ENCODE measurements around the gene OR2T6.
"Not testable (repeated sequence)": the region's sequence is repeated elsewhere in the genome, so short reads cannot be mapped to it uniquely, and the experiment has no call there.

OR2T6 gene

DNA sequence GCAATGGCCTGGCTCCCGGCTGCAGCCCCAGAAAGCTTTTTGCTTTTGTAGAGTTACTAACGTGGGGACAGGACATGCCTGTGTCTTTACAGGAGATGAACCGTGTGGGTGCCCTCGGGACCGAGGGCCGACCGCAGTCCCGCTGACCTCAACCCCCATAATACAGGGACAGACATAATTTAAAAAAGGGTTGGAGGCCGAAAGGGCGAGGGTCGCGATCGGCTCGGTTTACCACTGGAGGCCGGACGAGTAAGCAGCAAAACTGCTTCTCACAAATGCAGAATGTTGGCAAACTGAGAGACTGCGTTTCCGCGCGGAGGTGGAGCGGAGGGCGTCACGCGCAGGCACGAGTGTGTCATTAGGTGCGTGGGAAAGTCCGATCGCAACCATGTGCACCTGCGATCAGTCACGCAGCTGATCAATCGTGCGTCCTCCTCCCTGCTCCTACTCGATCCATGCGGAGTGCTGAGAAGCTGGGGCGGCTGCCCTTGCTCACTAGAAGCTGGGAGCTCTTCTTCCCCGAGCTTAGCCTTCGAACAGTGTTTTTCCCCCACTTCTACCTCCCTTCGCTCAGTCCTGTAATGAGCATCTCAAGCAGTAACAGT, 58.4 kb downstream of the OR2T6 start:
- H3K27ac ChIP-seq (ENCODE audit: low read length); H3K9me2 ChIP-seq (replicated peaks; ENCODE audit: insufficient read depth, low read length); H3K4me3 ChIP-seq (ENCODE audit: low read length); H3K9ac ChIP-seq (ENCODE audit: low read length); H4K20me1 ChIP-seq (ENCODE audit: insufficient read depth, low read length); H3F3A ChIP-seq (ENCODE audit: insufficient read depth, low read length); H3K9me3 ChIP-seq (replicated peaks; ENCODE audit: insufficient read depth, low read length); H3K36me3 ChIP-seq (replicated peaks; ENCODE audit: insufficient read depth, low read length); H3K27me3 ChIP-seq (replicated peaks; ENCODE audit: insufficient read depth, low read length); H3K4me2 ChIP-seq (ENCODE audit: low read depth, low read length); H3K79me2 ChIP-seq (ENCODE audit: low read length); H3K4me1 ChIP-seq (ENCODE audit: low read length); DNase-seq; H2AFZ ChIP-seq (ENCODE audit: low read length): not testable (repeated sequence)

DNA sequence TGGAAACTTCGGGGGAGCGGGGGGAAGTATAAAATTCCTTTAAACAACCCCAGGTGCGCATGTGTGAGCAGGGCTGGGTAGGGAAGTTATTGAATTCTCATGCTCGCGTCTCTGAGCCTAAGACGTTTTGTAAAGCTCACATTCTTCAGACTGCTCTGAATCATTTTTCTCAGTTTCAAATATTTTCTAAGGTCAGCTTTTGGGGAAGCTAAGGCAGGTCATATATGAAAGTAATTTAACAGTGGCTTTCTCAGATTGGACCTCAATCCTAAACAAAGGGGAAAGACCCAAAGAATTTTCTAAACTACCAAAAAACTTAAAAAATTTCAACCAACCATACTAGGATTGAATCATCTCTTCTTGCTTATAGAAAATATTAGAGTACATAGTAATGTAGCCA, 59.4 kb downstream of the OR2T6 start:
- not testable (repeated sequence) for H3K4me3 ChIP-seq (ENCODE audit: low read length); DNase-seq; H3K27me3 ChIP-seq (replicated peaks; ENCODE audit: insufficient read depth, low read length); H3K4me1 ChIP-seq (ENCODE audit: low read length); H2AFZ ChIP-seq (ENCODE audit: low read length); H3K9me2 ChIP-seq (replicated peaks; ENCODE audit: insufficient read depth, low read length); H3K27ac ChIP-seq (ENCODE audit: low read length); H3K4me2 ChIP-seq (ENCODE audit: low read depth, low read length); H3K9ac ChIP-seq (ENCODE audit: low read length); H4K20me1 ChIP-seq (ENCODE audit: insufficient read depth, low read length); H3K36me3 ChIP-seq (replicated peaks; ENCODE audit: insufficient read depth, low read length); H3K9me3 ChIP-seq (replicated peaks; ENCODE audit: insufficient read depth, low read length); H3F3A ChIP-seq (ENCODE audit: insufficient read depth, low read length); H3K79me2 ChIP-seq (ENCODE audit: low read length)

DNA sequence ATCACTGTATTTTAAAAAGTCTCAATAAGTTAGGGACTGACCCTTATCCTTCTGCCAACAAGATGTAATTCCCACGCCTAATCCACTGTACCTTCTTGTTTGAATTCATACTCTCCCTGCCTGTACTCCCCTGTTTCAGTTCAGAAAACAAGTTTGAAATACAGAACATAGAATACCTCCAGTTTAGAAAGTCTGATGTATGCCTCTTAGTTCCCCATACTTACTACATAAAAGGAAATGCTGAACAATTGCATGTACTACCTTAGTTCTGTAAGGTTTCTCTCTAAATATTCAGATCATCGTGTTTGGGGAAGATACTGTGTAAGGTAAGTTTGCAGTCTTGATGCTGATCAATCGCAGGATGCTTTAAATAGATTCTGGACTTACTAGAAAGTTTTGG, 60.8 kb downstream of the OR2T6 start:
- not testable (repeated sequence) for H3K36me3 ChIP-seq (replicated peaks; ENCODE audit: insufficient read depth, low read length); H3K9ac ChIP-seq (ENCODE audit: low read length); H3K27ac ChIP-seq (ENCODE audit: low read length); H3K9me3 ChIP-seq (replicated peaks; ENCODE audit: insufficient read depth, low read length); H3K4me2 ChIP-seq (ENCODE audit: low read depth, low read length); H3K27me3 ChIP-seq (replicated peaks; ENCODE audit: insufficient read depth, low read length); H3K4me1 ChIP-seq (ENCODE audit: low read length); DNase-seq; H3K4me3 ChIP-seq (ENCODE audit: low read length); H3K79me2 ChIP-seq (ENCODE audit: low read length); H2AFZ ChIP-seq (ENCODE audit: low read length); H3F3A ChIP-seq (ENCODE audit: insufficient read depth, low read length); H3K9me2 ChIP-seq (replicated peaks; ENCODE audit: insufficient read depth, low read length); H4K20me1 ChIP-seq (ENCODE audit: insufficient read depth, low read length)

DNA sequence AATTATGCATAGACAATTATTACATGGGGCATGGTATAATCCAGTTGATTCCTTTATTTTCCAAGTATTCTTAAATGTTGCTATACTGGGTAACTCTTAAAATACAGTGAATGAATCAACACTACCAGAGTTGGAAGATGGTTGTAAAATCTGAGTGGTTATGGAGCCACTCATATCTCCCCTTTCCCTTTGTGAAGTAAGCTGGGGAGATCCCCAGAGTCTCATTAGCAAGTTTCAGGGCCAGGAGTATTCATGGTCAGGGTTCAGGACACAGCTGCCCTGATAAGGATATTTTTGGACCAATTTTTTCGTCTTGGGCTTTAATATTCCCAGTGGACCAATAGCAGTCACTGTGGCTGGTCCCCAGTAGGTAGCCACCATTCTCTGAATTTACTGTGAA, 63.1 kb downstream of the OR2T6 start:
- H3K36me3 ChIP-seq (replicated peaks; ENCODE audit: insufficient read depth, low read length); H3K4me2 ChIP-seq (ENCODE audit: low read depth, low read length); H3K9ac ChIP-seq (ENCODE audit: low read length); H3K27me3 ChIP-seq (replicated peaks; ENCODE audit: insufficient read depth, low read length); DNase-seq; H3K9me2 ChIP-seq (replicated peaks; ENCODE audit: insufficient read depth, low read length); H3K9me3 ChIP-seq (replicated peaks; ENCODE audit: insufficient read depth, low read length); H3K27ac ChIP-seq (ENCODE audit: low read length); H4K20me1 ChIP-seq (ENCODE audit: insufficient read depth, low read length); H3K79me2 ChIP-seq (ENCODE audit: low read length); H3K4me3 ChIP-seq (ENCODE audit: low read length); H2AFZ ChIP-seq (ENCODE audit: low read length); H3K4me1 ChIP-seq (ENCODE audit: low read length); H3F3A ChIP-seq (ENCODE audit: insufficient read depth, low read length): not testable (repeated sequence)

DNA sequence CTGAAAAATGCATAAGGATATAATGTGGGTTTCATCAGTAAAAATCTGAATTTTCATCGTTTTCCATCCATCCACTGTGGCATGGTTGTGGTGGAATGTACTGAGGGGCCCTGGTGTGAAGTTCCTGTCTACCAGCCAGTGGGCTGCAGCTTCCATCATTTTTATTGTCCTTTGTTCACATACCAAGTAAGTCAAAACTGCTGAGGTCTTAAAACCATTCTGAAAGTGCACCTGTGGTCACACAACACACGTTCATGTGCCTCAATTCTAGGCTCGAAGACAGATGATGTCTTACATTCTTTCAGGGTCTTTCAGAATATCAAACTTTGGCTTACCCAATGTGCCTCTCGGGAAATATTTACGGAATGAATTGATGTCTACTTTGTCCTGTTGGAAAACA, 63.7 kb downstream of the OR2T6 start:
- H3K4me1 ChIP-seq (ENCODE audit: low read length); H3K36me3 ChIP-seq (replicated peaks; ENCODE audit: insufficient read depth, low read length); H3K9ac ChIP-seq (ENCODE audit: low read length); H3K79me2 ChIP-seq (ENCODE audit: low read length); H4K20me1 ChIP-seq (ENCODE audit: insufficient read depth, low read length); H3K9me3 ChIP-seq (replicated peaks; ENCODE audit: insufficient read depth, low read length); H3K27ac ChIP-seq (ENCODE audit: low read length); H3K4me3 ChIP-seq (ENCODE audit: low read length); H3F3A ChIP-seq (ENCODE audit: insufficient read depth, low read length); H2AFZ ChIP-seq (ENCODE audit: low read length); H3K4me2 ChIP-seq (ENCODE audit: low read depth, low read length); H3K27me3 ChIP-seq (replicated peaks; ENCODE audit: insufficient read depth, low read length); H3K9me2 ChIP-seq (replicated peaks; ENCODE audit: insufficient read depth, low read length): not testable (repeated sequence)
- peak; percentile 41 for DNase-seq

Data from MM.1S (cell line).